Body of pancreas (tissue), 4 donors: ENCODE data around the gene SERTAD1. TPM values are rescaled to one million over a fixed set of nuclear protein-coding genes. Genes with fewer than 3 reads are reported as not detected.
"Not testable (repeated sequence)": the region's sequence is repeated elsewhere in the genome, so short reads cannot be mapped to it uniquely, and the experiment has no call there.

Experiments used
- ATAC-seq: fragments of 150-250 bp; one replicate; pipeline ENCODE4 v1.9.1; 2016
- DNase-seq, 4 donors: peaks; one replicate each; pipeline ENCODE4 v3.0.0-alpha.2; 2019
- H3K27ac ChIP-seq, 4 donors: fragments of 200-600 bp; sonication (generic); 1 replicate in 3 of 4; 2 replicates in 1 of 4; pipeline versions ENCODE4 v1.5.1 to v1.6.1; 2016 to 2019; ENCODE audit warnings: mild to moderate bottlenecking in 1 of 4, mixed read lengths in 1 of 4, moderate library complexity in 1 of 4
- H3K27me3 ChIP-seq, 2 donors: fragments of 200-600 bp; sonication (generic); one replicate each; pipeline ENCODE4 v1.6.0; 2016; ENCODE audit warnings: mild to moderate bottlenecking in 1 of 2
- H3K36me3 ChIP-seq, 2 donors: fragments of 200-600 bp; sonication (generic); replicated peaks in 1 of 2; 2 replicates each; pipeline ENCODE4 v1.5.1; 2016; ENCODE audit warnings: low read depth in 2 of 2; ENCODE audit not compliant: insufficient read depth in 1 of 2
- H3K4me1 ChIP-seq: fragments of 200-600 bp; sonication (generic); one replicate; pipeline ENCODE4 v1.6.0; 2016
- H3K4me3 ChIP-seq, 2 donors: fragments of 200-600 bp; sonication (generic); 1 replicate in 1 of 2; 2 replicates in 1 of 2; pipeline ENCODE4 v1.5.1; 2016 to 2019
- H3K9me3 ChIP-seq, 3 donors: fragments of 200-600 bp; sonication (generic); 1 replicate in 2 of 3; 2 replicates in 1 of 3; pipeline ENCODE4 v1.5.1; 2016
- CTCF ChIP-seq, 7 experiments: fragments of 450-650 bp in 4 of 7; fragments of 200-600 bp in 3 of 7; sonication (generic) in 3 of 7; IDR thresholded peaks; one replicate each; pipeline ENCODE4 v1.5.1; 2016 to 2019; ENCODE audit warnings: antibody characterized with exemption in 7 of 7
- POLR2A ChIP-seq, 3 donors: fragments of 450-650 bp; IDR thresholded peaks; one replicate each; pipeline ENCODE4 v1.6.1; 2016; ENCODE audit warnings: antibody characterized with exemption in 3 of 3, mild to moderate bottlenecking in 2 of 3
- WGBS, 2 donors: methylation state at CpG; one replicate each; pipeline ENCODE4 v1.1.5; 2017; 5-methylcytosine and 5-hydroxymethylcytosine counted together
- intact Hi-C: fragments of 100-400 bp; cut with DNase I; formaldehyde crosslinking; loops from one replicate; pipeline ENCODE4 v1.15.1; 2023
- total RNA-seq, 2 donors: library from RNA; depleted of rRNA; stranded (reverse); fragments of >200 nt; gene quantifications; one replicate each; pipeline ENCODE4 v1.1.0, GENCODE V29; 2016

Gene SERTAD1
- total RNA-seq, 2 donors from 2014 or later, result 6.9 to 7.3 TPM

- no peak overlapping the region for H3K27ac ChIP-seq
- 94 to 100% methylated on average over 2 to 3 of the region's 3 CpGs for WGBS, 2 donors
- no peak for ATAC-seq
- TF ChIP-seq CTCF (IDR thresholded peaks at IDR 0.05) (no peak), POLR2A (IDR thresholded peaks at IDR 0.05) (no peak)
- no peak for DNase-seq
- intact Hi-C loops, result no loop called here
- peaks cover under 1% of the 10 kb centered on the region for H3K4me1 ChIP-seq
- H3K4me3 ChIP-seq, result no peak overlapping the region
- H3K27me3 ChIP-seq, result no peaks in the 10 kb centered on the region
- peaks cover 0 to 2% of the 10 kb centered on the region in 2 donors for H3K36me3 ChIP-seq
- no peaks in the 10 kb centered on the region for H3K9me3 ChIP-seq
Measured at GRCh38 chr19:40458597-40458974, 32.8 kb upstream of the SERTAD1 start.

DNA sequence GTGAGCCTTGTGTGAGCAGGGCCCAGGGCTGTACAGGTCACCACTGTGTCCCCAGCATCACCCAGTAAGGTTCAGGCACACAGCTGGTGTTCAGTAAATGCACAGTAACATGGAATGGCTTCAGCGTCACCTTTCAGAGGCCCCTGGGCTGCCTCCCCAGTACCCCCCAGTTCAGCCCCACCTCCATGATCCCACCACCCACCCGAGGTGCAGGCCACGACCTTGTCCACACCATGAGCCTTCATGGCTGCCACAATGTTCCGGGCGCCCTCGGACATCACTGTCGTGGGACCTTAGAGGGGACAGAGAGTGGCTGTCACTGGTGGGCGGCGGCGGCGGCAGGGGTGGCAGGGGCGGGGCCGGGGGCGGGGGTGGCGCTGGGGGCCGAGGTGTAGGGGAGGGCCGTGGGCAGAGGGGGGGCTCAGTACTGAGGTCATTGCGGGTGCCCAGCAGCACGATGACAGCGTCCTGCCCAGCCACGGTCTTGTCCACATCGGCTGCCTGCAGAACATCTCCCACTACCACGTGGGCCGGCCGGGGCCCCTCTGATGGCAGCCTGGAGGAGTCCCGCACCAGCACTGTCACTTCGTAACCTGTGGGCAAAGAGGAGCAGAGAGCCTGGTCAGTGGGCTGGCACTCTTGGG lies 32.3 kb upstream of the SERTAD1 start:
- DNase-seq, result no peak
- ATAC-seq, result no peak
- no peak for TF ChIP-seq CTCF (IDR thresholded peaks at IDR 0.05)
- TF ChIP-seq POLR2A (IDR thresholded peaks at IDR 0.05), result no peak
- Histone ChIP-seq H3K36me3 (peaks cover 0 to 2% of the 10 kb centered on the region in 2 donors), H3K4me3 (no peak overlapping the region), H3K27ac (no peak overlapping the region), H3K4me1 (no peaks in the 10 kb centered on the region), H3K27me3 (no peaks in the 10 kb centered on the region), H3K9me3 (no peaks in the 10 kb centered on the region)
- 93 to 95% methylated on average over 9 to 16 of the region's 27 CpGs for WGBS, 2 donors
- intact Hi-C loops, result no loop called here

GRCh38 chr19:40457048-40457447 lies 31.3 kb upstream of the SERTAD1 start:
- Histone ChIP-seq H3K4me1 (no peaks in the 10 kb centered on the region), H3K4me3 (no peak overlapping the region), H3K9me3 (no peaks in the 10 kb centered on the region), H3K27me3 (no peaks in the 10 kb centered on the region), H3K36me3 (peaks cover 0 to 2% of the 10 kb centered on the region in 2 donors), H3K27ac (no peak overlapping the region)
- intact Hi-C loops, result no loop called here
- no peak for ATAC-seq
- no peak for DNase-seq
- whole genome bisulfite sequencing, 2 donors, result 94 to 96% methylated on average over 5 of the region's 5 CpGs
- TF ChIP-seq POLR2A (IDR thresholded peaks at IDR 0.05) (no peak), CTCF (IDR thresholded peaks at IDR 0.05) (no peak)

DNA sequence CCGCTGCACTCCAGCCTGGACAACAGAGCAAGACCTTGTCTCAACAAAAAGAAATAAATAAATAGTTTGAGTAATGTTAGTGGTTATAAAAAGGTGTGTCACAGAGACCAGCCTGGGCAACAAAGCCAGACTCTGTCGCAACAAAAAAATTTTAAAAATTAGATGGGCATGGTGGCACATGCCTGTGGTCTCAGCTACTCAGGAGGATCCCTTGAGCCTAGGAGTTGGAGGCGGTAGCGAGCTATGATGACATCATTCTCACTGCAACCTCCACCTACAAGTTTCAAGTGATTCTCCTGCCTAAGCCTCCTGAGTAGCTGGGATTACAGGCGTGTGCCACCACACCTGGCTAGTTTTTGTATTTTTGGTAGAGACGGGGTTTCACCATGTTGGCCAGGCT lies 28.2 kb upstream of the SERTAD1 start:
- H3K9me3 ChIP-seq, H3K4me1 ChIP-seq, ATAC-seq, H3K27ac ChIP-seq, H3K4me3 ChIP-seq, intact Hi-C loops, H3K36me3 ChIP-seq, H3K27me3 ChIP-seq, DNase-seq: not testable (repeated sequence)
- WGBS, 2 donors, result 85 to 97% methylated on average over 5 to 6 of the region's 6 CpGs

DNA sequence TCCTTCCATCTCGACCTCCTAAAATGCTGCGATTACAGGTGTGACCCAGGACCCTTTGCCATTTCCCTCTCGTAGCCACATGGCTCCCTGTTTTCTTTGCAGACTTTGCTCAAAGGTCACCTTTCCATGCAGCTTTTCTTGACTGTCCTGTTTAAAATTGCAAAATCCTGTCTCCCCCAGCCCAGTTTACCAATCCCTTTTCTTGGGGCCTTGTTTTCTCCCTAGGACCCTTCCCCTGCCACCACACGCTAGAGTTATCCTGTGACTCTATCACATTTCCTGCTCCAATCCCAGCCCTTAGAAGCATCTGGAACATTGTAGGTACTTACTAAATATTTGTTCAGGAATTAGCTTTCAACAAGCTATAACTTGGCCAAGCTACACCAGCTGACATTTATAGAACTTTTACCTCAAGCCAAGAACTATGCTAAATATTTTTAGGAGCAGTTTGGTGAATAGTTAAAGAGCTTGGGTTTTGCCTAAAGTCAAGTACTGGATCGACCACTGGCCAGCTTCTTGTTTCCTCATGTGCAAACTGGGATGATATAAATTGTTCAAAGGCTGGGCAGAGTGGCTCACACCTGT lies 27.5 kb upstream of the SERTAD1 start:
- Histone ChIP-seq H3K4me1 (no peaks in the 10 kb centered on the region), H3K27ac (no peak overlapping the region), H3K36me3 (peaks cover 0 to 2% of the 10 kb centered on the region in 2 donors), H3K27me3 (no peaks in the 10 kb centered on the region), H3K4me3 (no peak overlapping the region), H3K9me3 (no peaks in the 10 kb centered on the region)
- TF ChIP-seq POLR2A (IDR thresholded peaks at IDR 0.05) (no peak), CTCF (IDR thresholded peaks at IDR 0.05) (no peak)
- DNase-seq, result no peak
- ATAC-seq, result no peak
- intact Hi-C loops, result no loop called here
- WGBS, 2 donors, result 88 to 92% methylated on average over 5 of the region's 5 CpGs
